GM21737 (cell line): Measurements from ENCODE around the gene GNLY.
A peak's percentile ranks its signal among the peaks of the same experiment; 100 is the strongest.

Experiments
- ATAC-seq: cut with Tn5 transposase; IDR thresholded peaks from one replicate; pipeline ENCODE4 v1.9.1; 2021; ENCODE audit warnings: mild to moderate bottlenecking, moderate library complexity; ENCODE audit not compliant: unreplicated experiment

The GNLY gene

GRCh38 chr2:85681776-85682175 lies 12.4 kb upstream of the GNLY start:
- ATAC-seq = no peak

GRCh38 chr2:85682378-85682777 lies 11.8 kb upstream of the GNLY start:
- ATAC-seq = no peak

GRCh38 chr2:85684380-85684779 lies 9.8 kb upstream of the GNLY start:
- ATAC-seq = no peak

- no peak for ATAC-seq
Measured at GRCh38 chr2:85684806-85685205, 9.4 kb upstream of the GNLY start.

GRCh38 chr2:85690932-85691331 lies 3.2 kb upstream of the GNLY start:
- ATAC-seq = no peak

GRCh38 chr2:85692039-85692645 lies 2.0 kb upstream of the GNLY start:
- ATAC-seq = no peak

- ATAC-seq = no peak
Measured at GRCh38 chr2:85695121-85695520, 963 bp downstream of the GNLY start.

- ATAC-seq = no peak
Measured at GRCh38 chr2:85695691-85696668, 1.8 kb downstream of the GNLY start.

GRCh38 chr2:85697096-85697495 lies 2.9 kb downstream of the GNLY start:
- no peak for ATAC-seq

- no peak for ATAC-seq
Measured at GRCh38 chr2:85697716-85698115, 3.6 kb downstream of the GNLY start.

GRCh38 chr2:85698184-85698879 lies 4.2 kb downstream of the GNLY start:
- ATAC-seq = no peak

GRCh38 chr2:85698880-85699254 lies 4.7 kb downstream of the GNLY start:
- ATAC-seq = no peak

- no peak for ATAC-seq
Measured at GRCh38 chr2:85699325-85699724, 5.2 kb downstream of the GNLY start.

- no peak for ATAC-seq
Measured at GRCh38 chr2:85702172-85702571, 8.0 kb downstream of the GNLY start.

- ATAC-seq = no peak
Measured at GRCh38 chr2:85702800-85703199, 8.6 kb downstream of the GNLY start.

- no peak for ATAC-seq
Measured at GRCh38 chr2:85703329-85703728, 9.2 kb downstream of the GNLY start.

GRCh38 chr2:85704038-85704437 lies 9.9 kb downstream of the GNLY start:
- no peak for ATAC-seq

GRCh38 chr2:85704800-85705679 lies 10.9 kb downstream of the GNLY start:
- ATAC-seq = peak; percentile 46

GRCh38 chr2:85705680-85706039 lies 11.5 kb downstream of the GNLY start:
- ATAC-seq = no peak

GRCh38 chr2:85706063-85706462 lies 11.9 kb downstream of the GNLY start:
- no peak for ATAC-seq
